T-helper 2 cell treated with Interferon-gamma antibody and Interleukin-4, amounts not matched to agents 100 ng/mL and 5 ng/mL, for 36 hours (primary cell): ENCODE data around the gene CELA3A. TPM values are rescaled to one million over a fixed set of nuclear protein-coding genes. Genes with fewer than 3 reads are reported as not detected.
"Not testable (repeated sequence)": the region's sequence is repeated elsewhere in the genome, so short reads cannot be mapped to it uniquely, and the experiment has no call there.

Source experiments
- intact Hi-C: fragments of 100-400 bp; cut with micrococcal nuclease; formaldehyde crosslinking; loops from one replicate; pipeline ENCODE4 v1.15.1; 2023
- total RNA-seq: library from RNA; stranded (reverse); gene quantifications from 2 replicates; pipeline ENCODE4 v1.2.3, GENCODE V29; 2022

The CELA3A gene, protein sequence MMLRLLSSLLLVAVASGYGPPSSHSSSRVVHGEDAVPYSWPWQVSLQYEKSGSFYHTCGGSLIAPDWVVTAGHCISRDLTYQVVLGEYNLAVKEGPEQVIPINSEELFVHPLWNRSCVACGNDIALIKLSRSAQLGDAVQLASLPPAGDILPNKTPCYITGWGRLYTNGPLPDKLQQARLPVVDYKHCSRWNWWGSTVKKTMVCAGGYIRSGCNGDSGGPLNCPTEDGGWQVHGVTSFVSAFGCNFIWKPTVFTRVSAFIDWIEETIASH
- not detected in 2 replicates for total RNA-seq

DNA sequence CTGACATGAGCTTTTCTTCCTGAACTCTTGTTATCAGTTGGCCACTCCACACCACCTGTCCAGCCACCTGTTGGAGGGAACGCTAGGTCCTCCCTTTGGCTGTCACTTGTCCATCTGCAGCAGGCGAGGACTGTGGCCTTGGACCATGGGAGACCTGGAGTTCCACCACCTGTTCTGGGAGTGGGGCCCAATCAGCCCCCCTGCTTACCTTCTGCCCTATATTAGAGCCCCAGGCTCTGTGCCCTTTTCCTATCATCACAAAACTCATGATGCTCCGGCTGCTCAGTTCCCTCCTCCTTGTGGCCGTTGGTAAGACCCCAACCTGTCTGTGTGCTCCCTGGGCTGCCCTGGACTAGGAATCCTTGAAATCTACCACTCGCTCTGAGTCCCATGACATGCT is at the start of gene CELA3A:
Gene CELA3A, plus strand, starts transcription at position 249 of the 400 bp plus-strand sequence. Its CDS starts 18 bp downstream, at position 267.
- intact Hi-C loops: no loop called here

DNA sequence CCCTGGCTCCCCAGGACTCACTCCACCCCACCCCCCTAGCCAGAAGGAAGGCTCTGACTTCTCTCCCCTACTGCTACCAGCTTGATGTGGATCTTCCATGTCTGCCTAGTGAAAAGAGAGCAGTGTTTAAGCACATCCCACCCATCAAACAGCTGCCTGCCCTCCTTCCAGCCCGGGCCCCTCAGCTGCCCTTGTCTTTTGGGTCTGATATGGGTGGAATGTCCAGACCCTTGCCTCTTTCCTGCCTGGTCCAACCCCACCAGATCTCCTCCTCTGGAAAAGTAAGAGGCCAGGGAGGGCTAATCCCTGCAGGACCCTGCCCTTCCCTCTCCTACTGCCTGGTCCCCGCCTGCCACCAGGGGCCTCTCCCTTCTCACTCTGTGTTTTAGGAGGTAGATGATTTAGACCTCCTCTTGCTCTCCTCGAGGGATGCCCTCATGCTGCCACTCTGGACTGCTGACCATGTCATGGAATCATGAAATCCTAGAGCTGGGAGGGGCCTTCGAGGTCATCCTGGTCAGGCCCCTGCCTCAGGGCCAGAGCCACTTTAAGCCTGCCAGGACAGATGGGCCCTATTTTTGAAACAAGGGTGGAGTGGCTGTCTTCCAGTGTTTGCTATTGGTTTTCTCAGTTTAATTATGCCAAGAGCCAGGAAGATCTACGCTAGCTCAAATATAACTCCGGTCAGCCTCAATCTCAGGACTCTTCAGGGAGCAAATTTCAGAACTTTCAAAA is 48.5 kb upstream of the CELA3A start:
- intact Hi-C loops: no loop called here

DNA sequence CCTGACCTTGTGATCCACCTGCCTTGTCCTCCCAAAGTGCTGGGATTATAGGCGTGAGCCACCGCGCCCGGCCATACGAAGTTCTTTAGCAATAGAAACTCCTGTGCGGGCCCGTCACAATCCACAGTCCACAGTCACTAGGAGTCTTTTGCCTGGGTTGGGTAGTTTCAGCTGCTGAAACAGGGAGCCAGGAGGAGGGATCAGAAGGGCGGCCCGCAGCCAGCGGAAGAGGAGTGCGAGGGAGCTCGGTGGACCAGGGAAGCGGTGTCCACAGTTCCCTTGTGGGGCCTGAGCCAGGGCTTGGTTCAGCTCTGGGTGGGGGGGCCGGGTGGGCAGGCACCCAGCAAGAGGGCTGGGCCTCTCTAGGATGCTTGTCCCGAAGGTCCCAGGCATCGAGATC is 46.4 kb upstream of the CELA3A start:
- intact Hi-C loops: no loop called here

DNA sequence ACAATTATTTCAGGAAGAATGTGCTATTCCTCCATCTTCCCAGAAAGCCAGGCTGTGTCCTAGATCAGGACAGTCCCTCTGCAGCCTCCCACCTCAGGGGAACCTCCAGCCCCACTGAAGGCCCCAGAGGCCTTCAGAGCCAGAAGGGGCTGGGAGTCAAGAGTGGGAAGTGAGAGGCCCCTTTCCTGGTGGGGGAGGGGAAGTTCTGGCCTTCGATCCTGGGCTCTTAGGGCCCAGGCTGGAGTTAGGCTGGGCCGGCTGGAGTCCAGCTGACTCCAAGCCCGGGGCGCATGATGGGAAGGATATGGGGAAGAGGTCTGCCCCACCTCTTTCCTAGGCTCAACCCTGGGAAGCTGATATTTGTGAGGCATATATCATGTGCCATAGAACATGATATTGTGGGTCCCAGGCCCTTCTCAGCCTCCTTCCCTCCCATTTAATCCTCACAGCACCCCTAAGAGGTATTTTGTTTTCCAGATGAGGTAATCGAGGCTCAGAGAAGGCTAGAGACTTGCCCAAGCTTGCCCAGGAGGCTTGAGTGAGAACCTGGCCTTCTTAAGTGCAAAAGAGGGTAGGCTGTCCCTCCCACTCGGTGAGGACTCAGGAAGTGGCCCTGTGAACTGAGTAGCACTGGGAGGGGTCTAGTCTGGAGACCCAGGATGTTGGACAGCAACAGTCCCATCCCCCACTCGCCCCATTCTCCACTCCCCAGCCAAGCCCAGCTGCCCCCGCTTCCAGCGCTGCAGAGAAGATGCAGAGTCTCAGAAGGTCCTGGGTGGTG is 45.8 kb upstream of the CELA3A start:
- intact Hi-C loops: no loop called here

DNA sequence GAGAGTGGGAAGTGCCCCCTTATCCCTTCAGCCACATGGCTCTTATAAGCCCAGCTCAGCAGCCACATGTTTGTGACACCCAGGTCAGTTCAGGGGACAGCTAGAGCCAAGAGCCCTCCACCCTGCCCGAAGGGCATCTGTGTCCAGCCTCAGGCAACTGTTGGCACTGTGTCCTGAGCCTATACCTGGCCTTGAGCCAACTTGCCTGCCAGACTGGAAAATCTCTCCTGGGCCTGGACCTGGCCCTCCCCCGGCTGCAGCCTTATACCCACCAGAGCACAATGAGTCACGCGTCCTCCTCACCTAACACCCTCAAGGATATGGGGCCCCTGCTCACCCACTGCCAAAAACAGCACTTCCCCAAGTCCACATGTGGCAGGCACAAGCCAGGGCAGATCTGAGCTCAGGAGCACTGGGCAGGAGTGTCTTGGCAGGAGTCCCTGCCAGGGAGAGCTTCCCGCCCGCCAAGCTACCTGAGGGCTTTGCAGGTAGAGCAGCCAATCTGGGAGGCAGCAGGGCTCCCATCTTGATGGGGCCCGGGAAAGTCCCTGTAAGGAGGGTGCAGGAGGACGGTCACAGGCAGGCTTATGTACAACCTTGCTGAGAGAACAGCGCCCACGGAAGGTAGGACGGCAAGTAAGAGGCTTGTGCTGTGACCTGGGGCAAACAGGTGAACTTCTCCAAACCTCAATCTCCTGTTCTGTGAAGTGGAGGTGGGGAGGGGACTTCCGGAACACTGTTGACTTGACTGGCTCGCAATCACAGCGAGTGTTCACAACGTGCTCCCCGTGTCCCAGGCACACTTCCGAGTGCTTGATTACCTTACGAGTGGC is 44.5 kb upstream of the CELA3A start:
- intact Hi-C loops: no loop called here

DNA sequence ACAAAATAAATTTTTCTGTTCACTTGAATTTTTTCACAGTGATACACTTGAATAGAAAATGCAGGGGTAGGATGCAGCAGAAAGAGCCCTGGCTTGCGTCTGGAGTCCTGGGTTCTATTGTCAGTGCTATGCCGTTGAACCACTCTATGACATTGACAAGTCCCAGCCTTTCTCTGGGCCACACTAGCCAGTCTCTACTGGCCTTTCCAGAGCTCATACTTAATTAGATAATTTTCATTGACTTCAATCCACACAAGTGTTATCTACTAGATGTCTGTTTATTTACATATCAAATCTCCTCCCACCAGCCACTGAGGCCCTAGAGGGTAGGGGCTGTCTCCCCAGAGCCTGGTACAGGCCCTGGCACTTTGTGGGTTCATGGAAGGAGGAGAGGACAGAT is 40.1 kb upstream of the CELA3A start:
- intact Hi-C loops: loop anchor here (5.0 kb wide), 1 partner anchor 259 kb away; no protein-coding TSS in a partner anchor

DNA sequence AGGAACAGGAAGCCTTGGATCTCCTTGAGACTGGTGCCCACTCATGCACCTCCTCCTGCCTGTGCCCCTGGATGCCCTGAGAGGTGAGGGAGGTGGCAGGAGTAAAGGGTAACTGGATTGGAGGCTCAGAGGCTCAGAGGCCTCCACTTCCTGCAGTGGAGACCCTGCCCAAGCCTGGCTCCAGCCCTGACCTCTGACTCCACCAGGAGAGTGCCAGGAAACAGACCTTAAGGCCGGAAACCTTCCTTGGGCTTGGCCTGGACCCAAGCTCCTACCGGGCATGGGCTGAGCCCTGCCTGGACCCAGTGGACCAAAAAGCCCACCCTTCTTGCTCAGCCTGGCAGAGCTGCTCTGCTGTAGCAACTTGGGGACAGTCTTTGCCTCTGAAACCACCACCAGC is 39.7 kb upstream of the CELA3A start:
- intact Hi-C loops: loop anchor here (5.0 kb wide), 1 partner anchor 259 kb away; no protein-coding TSS in a partner anchor

DNA sequence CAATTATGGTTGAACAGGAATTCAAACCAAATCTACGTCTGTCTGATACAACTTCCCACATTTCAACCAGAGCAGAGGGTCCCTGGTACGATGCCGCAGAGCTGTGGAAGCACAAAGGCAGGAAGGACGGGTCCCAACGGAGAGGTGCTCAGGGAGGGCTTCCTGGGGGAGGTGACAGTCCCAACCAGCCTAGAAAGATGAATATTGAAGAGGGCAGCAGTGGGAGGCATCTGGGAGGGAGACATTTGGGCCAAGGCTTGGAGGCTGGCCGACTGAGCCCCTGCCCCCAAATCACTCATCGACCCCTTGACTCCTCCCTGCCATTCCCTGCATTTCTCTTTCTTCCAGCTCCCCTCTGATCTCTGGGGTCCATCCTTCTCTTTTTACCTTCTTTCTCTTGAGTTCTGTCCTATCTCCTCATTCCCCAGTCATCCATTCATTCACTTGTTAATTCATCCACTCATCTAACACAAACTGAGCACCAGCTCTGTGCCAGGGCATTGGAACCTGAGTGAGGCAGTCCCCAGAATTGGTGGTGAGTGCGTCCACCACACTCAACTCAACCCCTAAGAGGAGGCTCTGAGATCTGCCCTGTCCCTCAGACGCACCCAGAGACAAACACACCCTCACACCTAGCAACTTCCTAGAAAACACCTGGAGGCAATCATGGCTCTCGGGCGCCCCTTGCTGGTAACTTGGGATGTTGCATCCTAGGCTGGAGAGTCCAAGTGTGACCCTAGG is 37.8 kb upstream of the CELA3A start:
- intact Hi-C loops: loop anchor here (5.0 kb wide), 1 partner anchor 261 kb away; no protein-coding TSS in a partner anchor

DNA sequence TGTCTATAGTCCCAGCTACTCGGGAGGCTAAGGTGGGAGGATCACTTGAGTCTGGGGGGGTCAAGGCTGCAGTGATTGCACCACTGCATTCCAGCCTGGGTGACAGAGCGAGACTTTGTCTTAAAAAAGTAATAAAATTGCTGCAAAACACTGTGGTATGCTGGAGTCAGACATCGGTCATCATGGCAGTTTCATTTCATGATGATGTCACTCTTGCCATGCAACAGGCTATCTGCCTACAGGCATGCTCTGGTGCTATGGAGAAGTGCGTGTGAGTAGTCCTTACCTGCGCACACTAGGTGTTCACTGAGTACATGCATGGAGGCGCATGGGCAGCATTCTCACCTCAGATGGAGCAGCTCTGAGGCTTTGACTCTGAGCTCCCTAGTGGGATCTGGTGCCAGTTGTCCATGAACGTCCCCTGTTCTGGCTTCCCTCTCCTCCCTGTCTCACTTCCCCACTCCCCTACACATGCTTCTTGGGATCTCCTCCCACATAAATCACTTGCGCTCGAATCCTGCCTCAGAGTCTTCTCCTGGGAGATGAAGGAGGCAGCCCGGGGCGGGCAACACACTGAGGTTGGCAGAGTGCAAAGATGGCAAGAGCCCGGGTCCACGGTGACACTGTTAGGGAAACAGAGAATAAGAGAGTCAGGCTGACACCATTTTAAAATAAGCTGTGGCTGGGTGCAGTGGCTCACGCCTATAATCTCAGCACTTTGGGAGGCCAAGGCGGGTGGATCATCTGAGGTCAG is 35.0 kb upstream of the CELA3A start:
- intact Hi-C loops: no loop called here

DNA sequence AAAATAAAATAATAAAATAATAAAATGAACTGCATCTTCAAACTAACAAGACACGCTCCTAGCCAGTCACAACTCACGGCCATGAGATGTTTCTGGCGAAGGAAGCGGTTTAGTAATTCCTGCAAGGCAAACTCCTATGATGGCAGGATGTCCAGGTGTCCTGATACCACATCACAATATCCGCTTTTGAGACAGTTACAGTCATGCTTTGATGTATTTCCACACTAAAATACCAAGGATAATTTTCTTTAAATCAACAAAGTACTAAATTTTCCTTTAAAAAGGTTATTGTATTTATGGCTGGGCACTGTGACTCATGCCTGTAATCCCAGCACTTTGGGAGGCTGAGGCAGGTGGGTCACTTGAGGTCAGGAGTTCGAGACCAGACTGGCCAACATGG is 34.2 kb upstream of the CELA3A start:
- intact Hi-C loops: not testable (repeated sequence)

DNA sequence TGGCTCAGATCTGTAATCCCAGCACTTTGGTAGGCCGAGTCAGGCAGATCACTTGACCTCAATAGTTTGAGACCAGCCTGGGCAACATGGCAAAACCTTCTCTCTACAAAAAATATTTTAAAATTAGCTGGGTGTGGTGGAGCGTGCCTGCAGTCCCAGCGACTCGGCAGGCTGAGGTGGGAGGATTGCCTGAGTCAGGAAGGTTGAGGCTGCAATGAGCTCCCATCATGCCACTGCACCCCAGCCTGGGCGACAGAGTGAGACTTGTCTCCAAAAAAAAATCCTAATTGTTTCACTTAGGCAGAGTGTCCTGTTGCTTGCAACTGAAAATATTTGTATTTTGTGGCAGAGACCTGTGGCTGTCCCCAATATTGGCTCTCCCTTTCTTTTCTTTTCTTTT is 32.4 kb upstream of the CELA3A start:
- intact Hi-C loops: not testable (repeated sequence)

DNA sequence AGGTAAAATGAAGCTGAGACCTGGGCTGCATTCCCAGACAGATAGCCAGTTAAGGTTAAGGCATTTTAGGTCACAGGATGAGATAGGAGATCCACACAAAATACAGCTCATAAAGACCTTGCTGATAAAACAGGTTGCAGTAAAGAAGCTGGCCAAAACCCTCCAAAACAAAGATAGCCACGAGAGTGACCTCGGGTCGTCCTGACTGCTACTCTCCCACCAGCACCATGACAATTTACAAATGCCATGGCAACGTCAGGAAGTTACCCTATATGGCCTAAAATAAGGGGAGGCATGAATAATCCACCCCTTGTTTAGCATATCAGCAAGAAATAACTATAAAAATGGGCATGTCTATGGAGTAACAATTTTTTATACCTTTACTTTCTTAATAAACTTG is 30.9 kb upstream of the CELA3A start:
- intact Hi-C loops: not testable (repeated sequence)

DNA sequence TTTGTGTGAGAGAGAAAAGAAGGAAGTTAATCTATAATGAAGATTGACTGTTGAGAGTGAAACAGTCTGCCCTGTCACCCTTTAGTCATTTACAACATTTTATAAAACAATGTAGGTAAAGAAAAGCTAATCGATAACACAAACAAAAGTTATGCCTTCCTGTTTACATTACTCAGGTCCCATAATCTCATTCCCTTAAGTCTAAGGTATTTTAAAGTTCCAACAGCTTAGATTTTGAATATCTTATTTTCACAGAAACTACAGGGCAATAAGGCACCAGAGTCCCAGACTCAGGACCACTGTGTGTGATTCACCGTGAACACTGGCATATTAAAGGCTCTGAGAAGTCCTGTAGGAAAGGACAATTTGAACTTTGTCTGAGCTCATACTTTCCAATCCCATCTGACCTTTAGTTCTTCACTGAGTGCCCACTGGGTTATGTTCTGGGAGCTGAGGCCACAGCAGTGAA is 28.4 kb upstream of the CELA3A start:
- intact Hi-C loops: not testable (repeated sequence)

DNA sequence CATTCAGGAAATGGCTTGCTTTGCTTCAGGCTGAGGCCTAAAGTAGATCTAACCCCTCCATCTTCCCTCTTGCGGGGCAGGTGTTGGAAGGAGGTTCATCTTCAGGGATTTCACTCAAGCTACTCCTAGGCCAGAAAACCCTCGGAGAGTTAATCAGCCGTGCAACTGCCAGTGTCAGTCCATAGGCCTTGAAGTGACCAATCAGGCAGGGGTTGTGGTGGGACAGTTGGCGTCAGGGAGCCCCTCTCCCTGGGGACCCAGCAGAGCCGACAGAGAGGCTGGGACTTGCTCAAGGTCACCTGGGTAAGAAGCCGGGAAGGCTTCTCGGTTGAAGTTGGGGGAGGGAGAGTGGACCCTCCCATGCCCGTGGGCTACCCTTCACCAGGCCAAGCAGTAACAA is 27.5 kb upstream of the CELA3A start:
- intact Hi-C loops: not testable (repeated sequence)

DNA sequence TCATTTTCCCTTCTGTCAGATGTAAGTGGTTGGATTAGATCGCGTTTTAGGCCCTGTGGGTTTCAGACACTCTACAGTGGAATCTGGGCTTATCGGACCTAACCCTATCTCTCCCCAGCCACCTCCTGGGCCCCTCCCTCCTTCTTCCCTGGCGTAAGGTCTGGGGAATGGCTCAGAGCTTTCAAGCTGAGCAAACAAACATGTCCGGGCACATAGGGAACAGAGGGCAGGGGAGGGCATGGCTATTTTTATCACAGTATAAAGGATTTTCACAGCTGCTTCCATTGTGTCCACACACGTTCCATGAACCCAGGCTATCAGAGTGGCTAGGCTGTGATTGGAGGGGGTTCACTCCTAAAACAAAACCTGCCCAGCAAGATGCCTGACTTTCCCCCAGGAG is 26.8 kb upstream of the CELA3A start:
- intact Hi-C loops: not testable (repeated sequence)

DNA sequence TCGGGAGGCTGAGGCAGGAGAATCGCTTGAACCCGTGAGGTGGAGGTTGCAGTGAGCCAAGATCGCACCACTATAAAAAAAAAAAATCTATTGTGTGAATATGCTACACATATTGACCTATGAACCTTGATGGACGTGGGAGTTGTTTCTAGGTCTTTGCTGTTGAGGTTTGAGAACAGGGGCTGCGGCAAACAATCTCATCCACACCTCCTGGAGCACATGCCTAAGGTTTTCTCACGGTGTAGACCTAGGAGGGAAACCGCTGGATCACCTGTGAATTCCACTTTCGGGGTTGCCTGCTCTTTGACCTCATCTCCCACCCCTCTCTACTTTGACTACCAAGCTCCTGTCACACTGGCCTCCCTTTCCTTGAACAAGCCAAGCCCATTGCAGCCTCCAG is 26.2 kb upstream of the CELA3A start:
- intact Hi-C loops: not testable (repeated sequence)

DNA sequence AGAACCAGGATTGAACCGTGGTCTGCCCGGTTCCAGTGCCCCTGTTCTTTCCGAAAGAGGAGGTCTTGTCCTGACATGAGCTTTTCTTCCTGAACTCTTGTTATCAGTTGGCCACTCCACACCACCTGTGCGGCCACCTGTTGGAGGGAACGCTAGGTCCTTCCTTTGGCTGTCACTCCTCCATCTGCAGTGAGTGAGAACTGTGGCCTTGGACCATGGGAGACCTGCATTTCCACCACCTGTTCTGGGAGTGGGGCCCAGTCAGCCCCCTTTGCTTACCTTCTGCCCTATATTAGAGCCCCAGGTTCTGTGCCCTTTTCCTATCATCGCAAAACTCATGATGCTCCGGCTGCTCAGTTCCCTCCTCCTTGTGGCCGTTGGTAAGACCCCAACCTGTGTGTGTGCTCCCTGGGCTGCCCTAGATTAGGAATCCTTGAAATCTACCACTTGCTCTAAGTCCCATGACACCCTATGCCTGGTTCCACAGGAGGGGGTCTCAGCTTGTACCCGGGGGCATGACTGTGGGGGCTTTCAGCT is 24.7 kb upstream of the CELA3A start, which contains the start of gene CELA3B:
Gene CELA3B, plus strand, starts transcription at position 320 of the 537 bp plus-strand sequence. Its CDS starts 18 bp downstream, at position 338.
- intact Hi-C loops: not testable (repeated sequence)

DNA sequence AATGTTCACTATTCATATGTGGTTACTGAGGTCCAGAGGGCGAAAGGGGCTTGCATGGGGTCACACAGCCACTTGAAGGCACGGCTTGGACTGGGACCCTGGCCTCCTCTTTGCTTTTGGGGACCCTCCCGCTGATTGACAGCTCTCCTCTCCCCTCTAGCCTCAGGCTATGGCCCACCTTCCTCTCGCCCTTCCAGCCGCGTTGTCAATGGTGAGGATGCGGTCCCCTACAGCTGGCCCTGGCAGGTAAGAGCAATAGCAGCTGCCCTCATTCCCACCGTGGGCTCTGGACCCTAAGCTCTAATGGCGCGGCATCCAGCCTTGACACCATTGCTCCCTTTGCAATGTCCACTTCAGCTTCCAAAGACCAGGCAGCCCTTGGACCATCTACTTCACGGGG is 23.2 kb upstream of the CELA3A start:
- intact Hi-C loops: not testable (repeated sequence)
